Liver (tissue), 9 donors: ENCODE results near the gene DNAJB1. TPM values are rescaled to one million over a fixed set of nuclear protein-coding genes. Genes with fewer than 3 reads are reported as not detected.

Experiments
- DNase-seq: peaks from one replicate; pipeline ENCODE4 v3.0.0-alpha.2; 2017; ENCODE audit warnings: low spot score
- H3K27ac ChIP-seq, 2 donors: one replicate each; pipeline ENCODE4 v1.7.0; 2013; ENCODE audit warnings: inconsistent platforms in 2 of 2, low read length in 2 of 2, control low read depth in 1 of 2, low read depth in 1 of 2, mild to moderate bottlenecking in 1 of 2
- H3K27me3 ChIP-seq, 4 donors: one replicate each; pipeline versions ENCODE4 v1.6.1 to v1.7.0; 2013; ENCODE audit warnings: low read length in 3 of 4, inconsistent platforms in 1 of 4, mild to moderate bottlenecking in 1 of 4, moderate library complexity in 1 of 4; ENCODE audit not compliant: control insufficient read depth in 4 of 4, insufficient read depth in 4 of 4
- H3K36me3 ChIP-seq, 4 donors: one replicate each; pipeline versions ENCODE4 v1.6.1 to v1.7.0; 2013; ENCODE audit warnings: low read length in 3 of 4, mild to moderate bottlenecking in 3 of 4, low read depth in 1 of 4, moderate library complexity in 1 of 4; ENCODE audit not compliant: control insufficient read depth in 4 of 4, insufficient read depth in 3 of 4
- H3K4me1 ChIP-seq, 4 donors: one replicate each; pipeline versions ENCODE4 v1.6.1 to v1.7.0; 2013; ENCODE audit warnings: low read length in 3 of 4, mild to moderate bottlenecking in 3 of 4, moderate library complexity in 1 of 4; ENCODE audit not compliant: control insufficient read depth in 4 of 4, insufficient read depth in 4 of 4
- H3K4me3 ChIP-seq, 3 donors: one replicate each; pipeline versions ENCODE4 v1.6.1 to v1.7.0; 2013; ENCODE audit warnings: low read length in 3 of 3, control low read depth in 1 of 3, low read depth in 1 of 3, mild to moderate bottlenecking in 1 of 3
- H3K9ac ChIP-seq, 2 donors: one replicate each; pipeline ENCODE4 v1.7.0; 2013; ENCODE audit warnings: low read length in 2 of 2, mild to moderate bottlenecking in 2 of 2, moderate library complexity in 2 of 2, control low read depth in 1 of 2, low read depth in 1 of 2
- H3K9me3 ChIP-seq, 4 donors: one replicate each; pipeline versions ENCODE4 v1.6.1 to v1.7.0; 2013; ENCODE audit warnings: low read length in 3 of 4; ENCODE audit not compliant: control insufficient read depth in 4 of 4
- ATF3 ChIP-seq: IDR thresholded peaks from 2 replicates; pipeline ENCODE4 v1.6.1; 2016; ENCODE audit warnings: antibody characterized with exemption
- CTCF ChIP-seq: fragments of 150-350 bp; IDR thresholded peaks from 2 replicates; pipeline ENCODE4 v1.5.1; 2017; ENCODE audit warnings: improper control_type of control experiment, low read depth, low read length; ENCODE audit not compliant: missing input control
- FOXA1 ChIP-seq: IDR thresholded peaks from 2 replicates; pipeline ENCODE4 v1.6.1; 2016; ENCODE audit warnings: antibody characterized with exemption
- FOXA2 ChIP-seq: IDR thresholded peaks from 2 replicates; pipeline ENCODE4 v1.6.1; 2016; ENCODE audit warnings: antibody characterized with exemption
- HNF4A ChIP-seq, 2 donors: conservative IDR thresholded peaks; 2 replicates each; pipeline ENCODE4 v1.6.1; 2016; ENCODE audit warnings: antibody characterized with exemption in 2 of 2, mild to moderate bottlenecking in 2 of 2
- HNF4G ChIP-seq: IDR thresholded peaks from 2 replicates; pipeline ENCODE4 v1.6.1; 2016; ENCODE audit warnings: antibody characterized with exemption
- JUND ChIP-seq, 2 donors: IDR thresholded peaks; 2 replicates each; pipeline ENCODE4 v1.6.1; 2016; ENCODE audit warnings: antibody characterized with exemption in 2 of 2
- RAD21 ChIP-seq, 2 donors: IDR thresholded peaks; 2 replicates each; pipeline ENCODE4 v1.6.1; 2016; ENCODE audit warnings: antibody characterized with exemption in 2 of 2, mild to moderate bottlenecking in 2 of 2
- TAF1 ChIP-seq: conservative IDR thresholded peaks from 2 replicates; pipeline ENCODE4 v1.6.1; 2016; ENCODE audit warnings: antibody characterized with exemption, mild to moderate bottlenecking
- YY1 ChIP-seq: IDR thresholded peaks from 2 replicates; pipeline ENCODE4 v1.6.1; 2016; ENCODE audit warnings: antibody characterized with exemption, mild to moderate bottlenecking
- WGBS: extraction: QIAGEN DNeasy Blood & Tissue Kit; methylation state at CpG from one replicate; pipeline ENCODE4 v1.1.7; 2013; 5-methylcytosine and 5-hydroxymethylcytosine counted together
- polyA plus RNA-seq, 2 donors: library from polyadenylated mRNA; stranded (reverse) in 1 of 2; unstranded in 1 of 2; fragments of 200-250 nt in 1 of 2; fragments of >200 nt in 1 of 2; fragmentation: Nextera tagmentation in 1 of 2; extraction: Ambion mirVana in 1 of 2; gene quantifications; one replicate each; pipeline versions ENCODE4 v1.2.1 to v1.2.3, GENCODE V29; 2013 to 2015
- total RNA-seq, 2 donors: library from RNA; depleted of rRNA; stranded (reverse); fragments of >200 nt; gene quantifications; one replicate each; pipeline ENCODE4 v1.2.3, GENCODE V29; 2014
- TF ChIP-seq, protein P1 (sequence below): IDR thresholded peaks from 2 replicates; pipeline ENCODE4 v1.6.1; 2016; ENCODE audit warnings: antibody characterized with exemption, mild to moderate bottlenecking
- TF ChIP-seq, protein P2 (sequence below): IDR thresholded peaks from 2 replicates; pipeline ENCODE4 v1.6.1; 2016; ENCODE audit warnings: antibody characterized with exemption
- TF ChIP-seq, protein P3 (sequence below): IDR thresholded peaks from 2 replicates; pipeline ENCODE4 v1.6.1; 2016; ENCODE audit warnings: antibody characterized with exemption
- donor health status: healthy.
- donor health status: healthy.
- donor health status: healthy.
- donor health status: healthy.
- donor health status: healthy.

DNAJB1 gene
- total and polyA plus RNA-seq, 4 donors = 29.4 to 43.0 (median 34.5) TPM

DNA sequence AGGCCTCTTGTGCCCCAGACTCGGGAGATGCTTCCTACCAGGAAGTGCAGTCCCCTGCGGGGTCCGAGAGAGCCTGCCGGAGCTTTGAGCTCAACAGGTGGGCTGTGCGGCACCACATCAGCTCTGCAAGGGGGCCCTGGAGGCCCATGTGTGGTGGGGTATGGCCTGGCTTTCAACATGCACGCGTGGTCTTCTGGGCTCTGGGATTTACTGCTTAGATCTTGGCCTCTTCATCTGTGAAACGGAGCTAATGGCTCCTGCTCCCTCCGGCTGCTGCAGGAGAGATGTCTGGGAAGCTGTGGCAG is 35.7 kb upstream of the DNAJB1 start:
- DNase-seq = no peak
- peaks cover 25 to 54% (median 42%) of the 10 kb centered on the region in 4 donors for H3K4me1 ChIP-seq

DNA sequence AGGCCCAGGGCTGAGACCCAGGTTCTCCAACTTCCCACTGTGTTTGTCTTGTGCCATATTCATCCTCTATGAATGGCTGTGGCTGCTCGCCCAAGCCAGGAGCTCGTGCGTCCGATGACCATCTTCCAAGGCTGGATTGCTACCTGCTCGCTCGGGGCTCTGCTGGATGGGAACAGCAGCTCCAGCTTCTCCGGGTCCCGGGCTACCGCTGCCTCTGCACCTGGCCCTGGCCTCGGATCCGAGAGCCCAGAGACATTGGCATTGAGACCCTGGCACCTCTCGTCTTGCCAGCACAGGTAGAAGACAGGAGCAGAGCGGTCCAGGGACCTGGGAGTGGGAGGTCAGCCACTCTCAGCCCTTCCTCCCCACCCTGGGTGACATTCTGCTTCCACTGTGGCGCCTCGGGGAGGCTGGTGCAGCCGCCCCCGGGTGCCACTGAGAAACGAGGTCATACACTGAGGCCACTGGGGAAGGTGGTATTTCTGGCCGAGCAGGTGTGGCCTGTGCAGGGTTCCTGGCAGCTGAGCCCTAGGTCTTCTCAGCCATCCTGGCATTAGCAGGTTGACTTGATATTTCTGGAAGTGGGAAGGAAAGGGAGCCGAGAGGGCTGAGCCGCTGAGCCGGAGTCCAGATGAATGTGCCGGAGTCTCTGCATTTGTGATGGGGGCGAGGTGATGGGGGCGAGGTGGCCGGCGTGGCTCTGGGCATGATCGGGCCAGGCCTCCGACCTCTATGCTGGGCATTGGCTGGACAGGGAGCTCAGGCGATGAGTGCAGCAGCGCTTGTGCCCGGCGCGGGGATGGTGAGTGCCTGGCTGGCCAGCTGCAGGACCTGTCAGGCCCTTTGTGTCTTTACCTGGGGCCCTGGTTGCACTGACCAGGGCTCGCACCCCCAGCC is 35.1 kb upstream of the DNAJB1 start:
- no peaks in the 10 kb centered on the region for H3K9me3 ChIP-seq
- no peaks in the 10 kb centered on the region for H3K36me3 ChIP-seq
- peak overlapping the region; percentile 80 to 92 for H3K27ac ChIP-seq
- WGBS = 89% methylated on average over 35 of the region's 35 CpGs
- H3K4me3 ChIP-seq = no peak overlapping the region
- no peak for DNase-seq
- no peaks in the 10 kb centered on the region for H3K27me3 ChIP-seq
- peaks cover 25 to 54% (median 42%) of the 10 kb centered on the region in 4 donors for H3K4me1 ChIP-seq
- H3K9ac ChIP-seq = peak overlapping the region in 1 of 2 donors; percentile 46
- TF ChIP-seq FOXA1 = no peak
- no peak for TF ChIP-seq HNF4G
- TF ChIP-seq ATF3 = no peak
- TF ChIP-seq RAD21 (IDR thresholded peaks at IDR 0.05) = no peak
- TF ChIP-seq, protein P1, sequence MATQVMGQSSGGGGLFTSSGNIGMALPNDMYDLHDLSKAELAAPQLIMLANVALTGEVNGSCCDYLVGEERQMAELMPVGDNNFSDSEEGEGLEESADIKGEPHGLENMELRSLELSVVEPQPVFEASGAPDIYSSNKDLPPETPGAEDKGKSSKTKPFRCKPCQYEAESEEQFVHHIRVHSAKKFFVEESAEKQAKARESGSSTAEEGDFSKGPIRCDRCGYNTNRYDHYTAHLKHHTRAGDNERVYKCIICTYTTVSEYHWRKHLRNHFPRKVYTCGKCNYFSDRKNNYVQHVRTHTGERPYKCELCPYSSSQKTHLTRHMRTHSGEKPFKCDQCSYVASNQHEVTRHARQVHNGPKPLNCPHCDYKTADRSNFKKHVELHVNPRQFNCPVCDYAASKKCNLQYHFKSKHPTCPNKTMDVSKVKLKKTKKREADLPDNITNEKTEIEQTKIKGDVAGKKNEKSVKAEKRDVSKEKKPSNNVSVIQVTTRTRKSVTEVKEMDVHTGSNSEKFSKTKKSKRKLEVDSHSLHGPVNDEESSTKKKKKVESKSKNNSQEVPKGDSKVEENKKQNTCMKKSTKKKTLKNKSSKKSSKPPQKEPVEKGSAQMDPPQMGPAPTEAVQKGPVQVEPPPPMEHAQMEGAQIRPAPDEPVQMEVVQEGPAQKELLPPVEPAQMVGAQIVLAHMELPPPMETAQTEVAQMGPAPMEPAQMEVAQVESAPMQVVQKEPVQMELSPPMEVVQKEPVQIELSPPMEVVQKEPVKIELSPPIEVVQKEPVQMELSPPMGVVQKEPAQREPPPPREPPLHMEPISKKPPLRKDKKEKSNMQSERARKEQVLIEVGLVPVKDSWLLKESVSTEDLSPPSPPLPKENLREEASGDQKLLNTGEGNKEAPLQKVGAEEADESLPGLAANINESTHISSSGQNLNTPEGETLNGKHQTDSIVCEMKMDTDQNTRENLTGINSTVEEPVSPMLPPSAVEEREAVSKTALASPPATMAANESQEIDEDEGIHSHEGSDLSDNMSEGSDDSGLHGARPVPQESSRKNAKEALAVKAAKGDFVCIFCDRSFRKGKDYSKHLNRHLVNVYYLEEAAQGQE = no peak
- no peak for TF ChIP-seq TAF1
- TF ChIP-seq YY1 = no peak
- TF ChIP-seq, protein P2, sequence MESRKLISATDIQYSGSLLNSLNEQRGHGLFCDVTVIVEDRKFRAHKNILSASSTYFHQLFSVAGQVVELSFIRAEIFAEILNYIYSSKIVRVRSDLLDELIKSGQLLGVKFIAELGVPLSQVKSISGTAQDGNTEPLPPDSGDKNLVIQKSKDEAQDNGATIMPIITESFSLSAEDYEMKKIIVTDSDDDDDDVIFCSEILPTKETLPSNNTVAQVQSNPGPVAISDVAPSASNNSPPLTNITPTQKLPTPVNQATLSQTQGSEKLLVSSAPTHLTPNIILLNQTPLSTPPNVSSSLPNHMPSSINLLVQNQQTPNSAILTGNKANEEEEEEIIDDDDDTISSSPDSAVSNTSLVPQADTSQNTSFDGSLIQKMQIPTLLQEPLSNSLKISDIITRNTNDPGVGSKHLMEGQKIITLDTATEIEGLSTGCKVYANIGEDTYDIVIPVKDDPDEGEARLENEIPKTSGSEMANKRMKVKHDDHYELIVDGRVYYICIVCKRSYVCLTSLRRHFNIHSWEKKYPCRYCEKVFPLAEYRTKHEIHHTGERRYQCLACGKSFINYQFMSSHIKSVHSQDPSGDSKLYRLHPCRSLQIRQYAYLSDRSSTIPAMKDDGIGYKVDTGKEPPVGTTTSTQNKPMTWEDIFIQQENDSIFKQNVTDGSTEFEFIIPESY = no peak
- no peak for TF ChIP-seq HNF4A (conservative IDR thresholded peaks at IDR 0.05)
- TF ChIP-seq JUND (IDR thresholded peaks at IDR 0.05) = no peak
- TF ChIP-seq CTCF = no peak

More for the DNA sequence above, 35.7 kb upstream of the DNAJB1 start:
- Histone ChIP-seq H3K9ac (peak overlapping the region in 1 of 2 donors; percentile 46), H3K9me3 (no peaks in the 10 kb centered on the region), H3K27ac (peak overlapping the region; percentile 80 to 92), H3K27me3 (no peaks in the 10 kb centered on the region), H3K4me3 (no peak overlapping the region), H3K36me3 (peaks cover 0 to 3% (median 0%) of the 10 kb centered on the region in 4 donors)
- 75% methylated on average over 9 of the region's 9 CpGs for WGBS
- TF ChIP-seq RAD21 (IDR thresholded peaks at IDR 0.05) (no peak), HNF4G (no peak), FOXA2 (no peak), HNF4A (conservative IDR thresholded peaks at IDR 0.05) (no peak), CTCF (no peak)
- TF ChIP-seq, protein P3, sequence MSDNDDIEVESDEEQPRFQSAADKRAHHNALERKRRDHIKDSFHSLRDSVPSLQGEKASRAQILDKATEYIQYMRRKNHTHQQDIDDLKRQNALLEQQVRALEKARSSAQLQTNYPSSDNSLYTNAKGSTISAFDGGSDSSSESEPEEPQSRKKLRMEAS = no peak
- TF ChIP-seq, protein P2 = no peak
